ENCODE data around the gene CFAP20DC. TPM values are rescaled to one million over a fixed set of nuclear protein-coding genes. Genes with fewer than 3 reads are reported as not detected.

CFAP20DC gene
- polyA plus RNA-seq, 1 experiment, result 0.81 TPM

DNA sequence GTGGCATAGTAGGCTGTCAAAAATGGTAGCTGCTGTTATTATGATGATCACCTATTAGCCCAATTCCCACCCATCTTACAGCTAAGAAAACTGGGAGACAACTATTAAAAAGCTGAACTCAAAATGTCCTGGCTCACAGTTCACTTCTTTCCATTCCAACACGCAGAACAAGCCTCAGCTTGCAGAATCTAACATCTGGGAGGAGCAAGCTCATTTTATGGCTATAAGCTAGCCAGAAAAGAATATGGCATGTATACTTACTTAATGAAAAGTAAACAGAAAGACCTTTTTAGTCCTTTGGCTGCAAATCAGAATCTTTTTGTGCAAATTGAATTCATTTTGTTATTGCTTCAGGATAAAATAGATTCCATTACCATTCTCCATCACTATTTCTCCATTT lies 34.8 kb upstream of the CFAP20DC start:
- ChIA-PET POLR2A (no interaction called here), CTCF (interaction anchor here (1.3 kb wide), 1 partner anchor 18 kb away, joined by 4 read pairs; no protein-coding TSS in a partner anchor)
- DNase-seq (ENCODE audit: low read depth), result no peak
- H3K27me3 ChIP-seq (ENCODE audit: control insufficient read depth, insufficient read depth, low read length), result no peaks in the 10 kb centered on the region
- H3K36me3 ChIP-seq (ENCODE audit: control insufficient read depth, insufficient read depth, low read length), result no peaks in the 10 kb centered on the region
- TF ChIP-seq, protein P1, sequence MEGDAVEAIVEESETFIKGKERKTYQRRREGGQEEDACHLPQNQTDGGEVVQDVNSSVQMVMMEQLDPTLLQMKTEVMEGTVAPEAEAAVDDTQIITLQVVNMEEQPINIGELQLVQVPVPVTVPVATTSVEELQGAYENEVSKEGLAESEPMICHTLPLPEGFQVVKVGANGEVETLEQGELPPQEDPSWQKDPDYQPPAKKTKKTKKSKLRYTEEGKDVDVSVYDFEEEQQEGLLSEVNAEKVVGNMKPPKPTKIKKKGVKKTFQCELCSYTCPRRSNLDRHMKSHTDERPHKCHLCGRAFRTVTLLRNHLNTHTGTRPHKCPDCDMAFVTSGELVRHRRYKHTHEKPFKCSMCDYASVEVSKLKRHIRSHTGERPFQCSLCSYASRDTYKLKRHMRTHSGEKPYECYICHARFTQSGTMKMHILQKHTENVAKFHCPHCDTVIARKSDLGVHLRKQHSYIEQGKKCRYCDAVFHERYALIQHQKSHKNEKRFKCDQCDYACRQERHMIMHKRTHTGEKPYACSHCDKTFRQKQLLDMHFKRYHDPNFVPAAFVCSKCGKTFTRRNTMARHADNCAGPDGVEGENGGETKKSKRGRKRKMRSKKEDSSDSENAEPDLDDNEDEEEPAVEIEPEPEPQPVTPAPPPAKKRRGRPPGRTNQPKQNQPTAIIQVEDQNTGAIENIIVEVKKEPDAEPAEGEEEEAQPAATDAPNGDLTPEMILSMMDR (IDR thresholded peaks at IDR 0.05; ENCODE audit: insufficient read depth, low read depth, low read length), result no peak
- no peak overlapping the region for H3K4me3 ChIP-seq (ENCODE audit: low read depth, low read length)

DNA sequence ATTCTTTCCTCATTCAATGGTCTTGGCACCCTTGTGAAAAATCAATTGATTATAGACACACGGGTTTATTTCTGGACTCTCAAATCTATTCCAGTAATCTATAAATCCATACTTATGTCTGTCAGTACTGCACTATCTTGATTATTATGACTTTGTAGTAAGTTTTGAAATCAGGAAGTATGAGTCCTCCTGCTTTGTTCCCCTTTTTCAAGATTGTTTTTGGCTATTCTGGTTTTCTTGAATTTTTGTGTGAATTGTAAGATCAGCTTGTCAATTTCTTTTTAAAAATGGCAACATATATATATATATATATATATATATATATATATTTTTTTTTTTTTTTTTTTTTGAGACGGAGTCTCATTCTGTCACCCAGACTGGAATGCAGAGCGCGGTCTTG lies 32.3 kb upstream of the CFAP20DC start:
- ChIA-PET CTCF (no interaction called here), POLR2A (no interaction called here)
- Histone ChIP-seq H3K36me3 (ENCODE audit: control insufficient read depth, insufficient read depth, low read length) (no peaks in the 10 kb centered on the region), H3K27me3 (ENCODE audit: control insufficient read depth, insufficient read depth, low read length) (no peaks in the 10 kb centered on the region), H3K4me3 (ENCODE audit: low read depth, low read length) (no peak overlapping the region)
- no peak for DNase-seq (ENCODE audit: low read depth)
- TF ChIP-seq, protein P1 (IDR thresholded peaks at IDR 0.05; ENCODE audit: insufficient read depth, low read depth, low read length), result no peak

DNA sequence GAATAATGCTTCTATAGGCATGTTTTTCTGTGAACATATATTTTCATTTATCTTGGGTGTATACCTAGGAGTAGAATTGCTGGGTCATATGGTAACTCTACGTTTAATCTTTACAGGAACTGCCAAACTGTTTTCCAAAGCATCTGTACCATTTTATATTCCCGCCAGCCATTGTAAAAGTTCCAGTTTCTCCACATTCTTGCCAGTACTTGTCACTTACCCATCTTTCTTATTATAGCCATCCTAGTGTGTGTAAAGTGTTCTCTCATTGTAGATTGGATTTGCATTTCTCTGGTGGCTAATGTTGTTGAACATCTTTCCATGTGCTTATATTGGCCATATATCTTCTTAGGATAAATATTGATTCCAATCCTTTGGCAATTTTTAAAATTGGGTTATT lies 31.2 kb upstream of the CFAP20DC start:
- TF ChIP-seq, protein P1 (IDR thresholded peaks at IDR 0.05; ENCODE audit: insufficient read depth, low read depth, low read length), result no peak
- Histone ChIP-seq H3K36me3 (ENCODE audit: control insufficient read depth, insufficient read depth, low read length) (no peaks in the 10 kb centered on the region), H3K4me3 (ENCODE audit: low read depth, low read length) (no peak overlapping the region), H3K27me3 (ENCODE audit: control insufficient read depth, insufficient read depth, low read length) (peaks cover 2% of the 10 kb centered on the region; the same call in 1 of the 2 replicates)
- CTCF ChIA-PET, result no interaction called here
- POLR2A ChIA-PET, result no interaction called here
- no peak for DNase-seq (ENCODE audit: low read depth)

DNA sequence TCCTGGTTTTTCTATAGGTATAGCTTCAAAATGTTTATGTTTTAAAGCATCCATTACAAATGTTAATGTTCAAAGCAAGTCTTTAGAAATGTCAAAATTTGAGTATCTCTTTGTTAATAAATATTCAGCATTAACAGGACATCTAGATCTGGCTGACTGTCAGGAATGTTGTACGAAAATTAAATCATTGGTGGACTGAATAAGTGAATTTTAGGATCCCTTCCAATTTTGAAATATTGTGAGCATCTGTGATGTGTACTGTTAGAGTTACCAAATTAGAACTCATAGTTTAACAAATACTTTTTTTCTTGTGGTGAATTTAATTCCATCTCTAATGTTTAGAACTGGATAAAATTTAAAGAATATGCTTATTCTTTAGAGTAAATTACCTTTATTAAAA lies 30.1 kb upstream of the CFAP20DC start:
- DNase-seq (ENCODE audit: low read depth), result no peak
- Histone ChIP-seq H3K4me3 (ENCODE audit: low read depth, low read length) (no peak overlapping the region), H3K27me3 (ENCODE audit: control insufficient read depth, insufficient read depth, low read length) (peaks cover 2% of the 10 kb centered on the region; the same call in 1 of the 2 replicates), H3K36me3 (ENCODE audit: control insufficient read depth, insufficient read depth, low read length) (no peaks in the 10 kb centered on the region)
- TF ChIP-seq, protein P1 (IDR thresholded peaks at IDR 0.05; ENCODE audit: insufficient read depth, low read depth, low read length), result no peak
- ChIA-PET POLR2A (no interaction called here), CTCF (interaction anchor here (1.9 kb wide), 1 partner anchor 28 kb away, joined by 7 read pairs; no protein-coding TSS in a partner anchor)

DNA sequence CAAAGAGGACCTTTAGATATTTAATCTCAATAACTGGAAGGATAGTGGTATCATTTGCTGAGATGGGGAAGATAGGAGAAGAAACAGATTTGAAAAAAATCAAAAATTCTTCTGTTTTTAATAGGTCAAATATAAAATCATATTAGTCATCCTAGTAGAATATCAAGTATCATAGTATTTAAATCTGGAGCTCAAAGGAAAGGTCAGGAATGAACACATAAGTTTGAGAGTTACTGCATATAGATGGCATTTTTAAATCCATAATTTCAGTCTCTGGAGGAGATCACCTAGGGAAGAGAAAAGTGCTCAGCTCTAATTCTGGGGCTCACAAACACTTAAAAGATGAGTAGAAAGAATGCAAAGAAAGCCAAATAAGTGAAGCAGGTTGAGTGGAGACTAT lies 24.9 kb upstream of the CFAP20DC start:
- ChIA-PET POLR2A (no interaction called here), CTCF (no interaction called here)
- no peaks in the 10 kb centered on the region for H3K36me3 ChIP-seq (ENCODE audit: control insufficient read depth, insufficient read depth, low read length)
- no peak overlapping the region for H3K4me3 ChIP-seq (ENCODE audit: low read depth, low read length)
- TF ChIP-seq, protein P1 (IDR thresholded peaks at IDR 0.05; ENCODE audit: insufficient read depth, low read depth, low read length), result no peak
- no peak for DNase-seq (ENCODE audit: low read depth)
- peaks cover 2% of the 10 kb centered on the region; the same call in 1 of the 2 replicates for H3K27me3 ChIP-seq (ENCODE audit: control insufficient read depth, insufficient read depth, low read length)
